ENCODE measurements around the gene SAMD4A. TPM values are rescaled to one million over a fixed set of nuclear protein-coding genes. Genes with fewer than 3 reads are reported as not detected.

The SAMD4A gene
- total RNA-seq, 2 donors from 2014 or later = 1.9 to 8.0 TPM

DNA sequence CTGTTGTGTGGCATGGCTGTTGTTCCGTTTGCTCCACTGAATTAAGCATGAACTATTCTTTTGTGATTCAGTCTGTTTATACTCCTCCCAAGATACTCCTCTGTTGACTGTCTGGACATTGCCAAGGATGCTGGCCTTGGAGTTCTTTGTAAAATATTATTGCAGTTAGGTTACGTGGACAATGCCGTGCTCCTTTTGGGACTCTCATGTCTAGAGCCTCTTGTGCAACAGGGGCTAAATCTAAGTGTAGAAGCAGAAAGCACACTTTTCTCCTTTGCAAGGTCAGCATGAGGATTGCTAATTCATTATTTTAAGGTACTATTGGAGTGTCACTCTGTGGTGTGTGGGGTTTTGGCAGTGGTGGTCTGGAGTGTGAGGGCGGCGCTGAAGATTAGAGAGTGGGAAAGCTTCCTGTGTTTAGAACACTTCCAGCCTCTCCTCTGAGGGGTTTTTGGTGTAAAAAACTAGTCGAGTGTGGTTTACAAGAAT lies 125.4 kb downstream of the SAMD4A start:
- TF ChIP-seq, protein P1, sequence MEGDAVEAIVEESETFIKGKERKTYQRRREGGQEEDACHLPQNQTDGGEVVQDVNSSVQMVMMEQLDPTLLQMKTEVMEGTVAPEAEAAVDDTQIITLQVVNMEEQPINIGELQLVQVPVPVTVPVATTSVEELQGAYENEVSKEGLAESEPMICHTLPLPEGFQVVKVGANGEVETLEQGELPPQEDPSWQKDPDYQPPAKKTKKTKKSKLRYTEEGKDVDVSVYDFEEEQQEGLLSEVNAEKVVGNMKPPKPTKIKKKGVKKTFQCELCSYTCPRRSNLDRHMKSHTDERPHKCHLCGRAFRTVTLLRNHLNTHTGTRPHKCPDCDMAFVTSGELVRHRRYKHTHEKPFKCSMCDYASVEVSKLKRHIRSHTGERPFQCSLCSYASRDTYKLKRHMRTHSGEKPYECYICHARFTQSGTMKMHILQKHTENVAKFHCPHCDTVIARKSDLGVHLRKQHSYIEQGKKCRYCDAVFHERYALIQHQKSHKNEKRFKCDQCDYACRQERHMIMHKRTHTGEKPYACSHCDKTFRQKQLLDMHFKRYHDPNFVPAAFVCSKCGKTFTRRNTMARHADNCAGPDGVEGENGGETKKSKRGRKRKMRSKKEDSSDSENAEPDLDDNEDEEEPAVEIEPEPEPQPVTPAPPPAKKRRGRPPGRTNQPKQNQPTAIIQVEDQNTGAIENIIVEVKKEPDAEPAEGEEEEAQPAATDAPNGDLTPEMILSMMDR (conservative IDR thresholded peaks at IDR 0.05) = no peak
- H3K9me3 Mint-ChIP-seq = no peaks in the 10 kb centered on the region
- no peak overlapping the region for H3K9ac ChIP-seq (ENCODE audit: extremely low read depth, low read length, poor library complexity, severe bottlenecking)

DNA sequence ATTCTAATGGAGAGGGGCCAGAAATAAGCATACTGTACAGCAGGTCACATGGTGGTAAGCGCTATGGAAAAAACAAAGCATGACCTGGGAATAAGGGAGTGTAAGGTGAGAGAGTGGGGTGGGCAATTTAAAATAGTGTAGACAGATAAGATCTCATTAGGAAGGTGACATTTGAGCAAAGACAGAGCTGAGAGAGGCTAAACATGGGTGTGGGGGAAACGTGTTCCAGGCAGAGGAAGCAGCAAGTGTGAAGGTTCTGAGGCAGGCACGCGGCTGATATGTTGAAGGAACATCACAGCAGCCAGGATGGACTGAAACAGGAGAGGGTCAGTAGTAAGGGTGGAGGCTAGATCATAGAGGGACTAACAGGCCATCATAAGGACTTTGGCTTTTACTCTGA lies 126.8 kb downstream of the SAMD4A start:
- no peak overlapping the region for H3K9ac ChIP-seq (ENCODE audit: extremely low read depth, low read length, poor library complexity, severe bottlenecking)
- no peaks in the 10 kb centered on the region for H3K9me3 ChIP-seq (ENCODE audit: control insufficient read depth, low read length)
- Mint-ChIP-seq H3K36me3 (ENCODE audit: low read depth) (no peaks in the 10 kb centered on the region), H3K27me3 (ENCODE audit: insufficient read depth) (no peaks in the 10 kb centered on the region), H3K4me3 (no peak overlapping the region), H3K4me1 (no peaks in the 10 kb centered on the region), H3K27ac (no peak overlapping the region), H3K9me3 (no peaks in the 10 kb centered on the region)
- no peak for DNase-seq
- H3K27me3 ChIP-seq (ENCODE audit: control insufficient read depth, insufficient read depth, low read length, poor library complexity, severe bottlenecking) = no peaks in the 10 kb centered on the region
- 95 to 97% methylated on average over 4 of the region's 4 CpGs for WGBS, 2 experiments (ENCODE audit: insufficient coverage in 1 of 2, insufficient read length in 1 of 2)
- no peaks in the 10 kb centered on the region for H3K4me1 ChIP-seq (ENCODE audit: control insufficient read depth, insufficient read depth, low read length)
- TF ChIP-seq, protein P1 (conservative IDR thresholded peaks at IDR 0.05) = no peak
- no peak overlapping the region for H3K27ac ChIP-seq (ENCODE audit: low read depth, low read length)
- no peaks in the 10 kb centered on the region for H3K36me3 ChIP-seq (ENCODE audit: control insufficient read depth, insufficient read depth, low read length)
- no peak overlapping the region for H3K4me3 ChIP-seq (ENCODE audit: low read length)

More for the DNA sequence above, 125.4 kb downstream of the SAMD4A start:
- whole genome bisulfite sequencing, 2 experiments (ENCODE audit: insufficient coverage in 1 of 2, insufficient read length in 1 of 2) = 94 to 96% methylated on average over 2 to 5 of the region's 6 CpGs
- no peaks in the 10 kb centered on the region for H3K27me3 Mint-ChIP-seq (ENCODE audit: insufficient read depth)
- no peak overlapping the region for H3K27ac Mint-ChIP-seq
- no peaks in the 10 kb centered on the region for H3K36me3 Mint-ChIP-seq (ENCODE audit: low read depth)
- H3K4me3 Mint-ChIP-seq = no peak overlapping the region
- no peak for DNase-seq
- Histone ChIP-seq H3K9me3 (ENCODE audit: control insufficient read depth, low read length) (no peaks in the 10 kb centered on the region), H3K4me3 (ENCODE audit: low read length) (no peak overlapping the region), H3K27me3 (ENCODE audit: control insufficient read depth, insufficient read depth, low read length, poor library complexity, severe bottlenecking) (no peaks in the 10 kb centered on the region), H3K4me1 (ENCODE audit: control insufficient read depth, insufficient read depth, low read length) (no peaks in the 10 kb centered on the region), H3K36me3 (ENCODE audit: control insufficient read depth, insufficient read depth, low read length) (no peaks in the 10 kb centered on the region), H3K27ac (ENCODE audit: low read depth, low read length) (no peak overlapping the region)
- H3K4me1 Mint-ChIP-seq = no peaks in the 10 kb centered on the region

DNA sequence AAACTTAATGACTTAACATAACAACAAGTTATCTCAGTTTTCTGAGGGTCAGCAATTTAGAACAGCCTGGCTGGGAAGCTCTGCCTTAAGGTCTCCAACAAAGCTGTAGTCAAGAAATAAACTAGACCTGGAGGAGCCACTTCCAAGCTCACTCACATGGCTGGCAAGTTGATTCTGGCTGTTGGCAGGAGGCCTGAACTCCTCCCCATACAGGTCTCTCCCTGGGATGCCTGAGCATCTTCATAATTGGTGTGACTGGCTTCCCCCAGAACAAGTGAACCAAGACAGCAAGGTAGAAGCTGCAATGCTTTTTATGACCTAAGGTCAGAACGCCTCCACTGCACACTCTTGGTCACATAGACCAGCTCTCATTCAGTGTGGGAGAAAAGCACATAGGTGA lies 128.3 kb downstream of the SAMD4A start:
- Mint-ChIP-seq H3K4me3 (no peak overlapping the region), H3K27me3 (ENCODE audit: insufficient read depth) (no peaks in the 10 kb centered on the region), H3K9me3 (no peaks in the 10 kb centered on the region), H3K27ac (no peak overlapping the region), H3K36me3 (ENCODE audit: low read depth) (no peaks in the 10 kb centered on the region), H3K4me1 (no peaks in the 10 kb centered on the region)
- Histone ChIP-seq H3K36me3 (ENCODE audit: control insufficient read depth, insufficient read depth, low read length) (no peaks in the 10 kb centered on the region), H3K9ac (ENCODE audit: extremely low read depth, low read length, poor library complexity, severe bottlenecking) (no peak overlapping the region), H3K27me3 (ENCODE audit: control insufficient read depth, insufficient read depth, low read length, poor library complexity, severe bottlenecking) (no peaks in the 10 kb centered on the region), H3K9me3 (ENCODE audit: control insufficient read depth, low read length) (no peaks in the 10 kb centered on the region), H3K4me1 (ENCODE audit: control insufficient read depth, insufficient read depth, low read length) (no peaks in the 10 kb centered on the region), H3K4me3 (ENCODE audit: low read length) (no peak overlapping the region), H3K27ac (ENCODE audit: low read depth, low read length) (no peak overlapping the region)
- TF ChIP-seq, protein P1 (conservative IDR thresholded peaks at IDR 0.05) = no peak
- no peak for DNase-seq
- 94% methylated on average over 1 of the region's 1 CpG; no CpG with 5 or more reads in 1 of the 2 experiments for WGBS, 2 experiments (ENCODE audit: insufficient coverage in 1 of 2, insufficient read length in 1 of 2)
